RWPE1 (cell line): ENCODE results near the gene FIBIN.
A peak's percentile ranks its signal among the peaks of the same experiment; 100 is the strongest.
"Not testable (repeated sequence)": the region's sequence is repeated elsewhere in the genome, so short reads cannot be mapped to it uniquely, and the experiment has no call there.

ENCODE experiments used
- CTCF ChIA-PET: fragments of 350-600 bp; sonication (Branson Sonifier 250); formaldehyde crosslinking; extraction: SDS; loops from one replicate; lab custom pipeline; 2021; lab: Yijun Ruan, JAX
- POLR2A ChIA-PET: fragments of 400-600 bp; formaldehyde crosslinking; extraction: SDS; loops from one replicate; lab custom pipeline; 2020; ENCODE audit warnings: antibody characterized with exemption; ENCODE audit not compliant: low non-redundant PET; lab: Yijun Ruan, JAX
- DNase-seq: peaks from one replicate; pipeline ENCODE4 v3.0.0; 2012; ENCODE audit warnings: low spot score
- H3K27ac ChIP-seq: fragments of 450-650 bp; 2 replicates; pipeline ENCODE4 v1.5.1; 2017
- CTCF ChIP-seq: fragments of 450-650 bp; conservative IDR thresholded peaks from 2 replicates; pipeline ENCODE4 v1.5.1; 2017; ENCODE audit warnings: low read depth, mild to moderate bottlenecking

Gene FIBIN

GRCh38 chr11:26960281-26960680, 33.6 kb upstream of the FIBIN start:
- ChIA-PET CTCF (no interaction called here), POLR2A (no interaction called here)
- no peak overlapping the region for H3K27ac ChIP-seq
- peak; percentile 30 for DNase-seq
- TF ChIP-seq CTCF: no peak

GRCh38 chr11:26963764-26964163, 30.1 kb upstream of the FIBIN start:
- no peak overlapping the region for H3K27ac ChIP-seq
- CTCF ChIA-PET: no interaction called here
- POLR2A ChIA-PET: no interaction called here
- DNase-seq: no peak
- TF ChIP-seq CTCF: no peak

GRCh38 chr11:26964339-26964738, 29.6 kb upstream of the FIBIN start:
- no peak for DNase-seq
- ChIA-PET POLR2A (no interaction called here), CTCF (no interaction called here)
- TF ChIP-seq CTCF: no peak
- H3K27ac ChIP-seq: no peak overlapping the region

- DNase-seq, POLR2A ChIA-PET, CTCF ChIA-PET, H3K27ac ChIP-seq: not testable (repeated sequence)
Observed at GRCh38 chr11:26964847-26965485, 28.9 kb upstream of the FIBIN start.

- CTCF ChIA-PET: no interaction called here
Observed at GRCh38 chr11:26971961-26972360, 22.0 kb upstream of the FIBIN start.

GRCh38 chr11:26974069-26974783, 19.7 kb upstream of the FIBIN start:
- POLR2A ChIA-PET: no interaction called here
- CTCF ChIA-PET: no interaction called here
- no peak overlapping the region for H3K27ac ChIP-seq
- no peak for DNase-seq
- TF ChIP-seq CTCF: no peak

More at GRCh38 chr11:26971961-26972360, 22.0 kb upstream of the FIBIN start:
- TF ChIP-seq CTCF: no peak
- no peak for DNase-seq
- POLR2A ChIA-PET: no interaction called here
- no peak overlapping the region for H3K27ac ChIP-seq

GRCh38 chr11:26974996-26975395, 18.9 kb upstream of the FIBIN start:
- CTCF ChIA-PET: no interaction called here
- TF ChIP-seq CTCF: no peak
- POLR2A ChIA-PET: no interaction called here
- H3K27ac ChIP-seq: no peak overlapping the region
- no peak for DNase-seq
